OCI-LY1 (cell line): ENCODE results near the gene ANXA3.

Experiments used
- H2AFZ ChIP-seq: fragments of 200-600 bp; sonication (generic), shearing (Covaris generic); 2 replicates; pipeline ENCODE4 v1.6.0; 2014; ENCODE audit warnings: antibody characterized with exemption, mild to moderate bottlenecking, low read length
- H3F3A ChIP-seq: fragments of 200-600 bp; sonication (generic), shearing (Covaris generic); 2 replicates; pipeline ENCODE4 v1.6.0; 2014; ENCODE audit warnings: mild to moderate bottlenecking, antibody characterized with exemption, low read length, moderate library complexity; ENCODE audit not compliant: insufficient read depth
- H3K27ac ChIP-seq: fragments of 200-600 bp; sonication (generic); 2 replicates; pipeline ENCODE4 v1.5.1; 2014; ENCODE audit warnings: low read length, mixed run types, mild to moderate bottlenecking, low read depth; ENCODE audit not compliant: poor library complexity, severe bottlenecking
- H3K27me3 ChIP-seq: fragments of 200-600 bp; sonication (generic); 2 replicates; pipeline ENCODE4 v1.6.0; 2014; ENCODE audit warnings: antibody characterized with exemption, mild to moderate bottlenecking, low read length, moderate library complexity; ENCODE audit not compliant: insufficient read depth
- H3K36me3 ChIP-seq: fragments of 200-600 bp; sonication (generic); 2 replicates; pipeline ENCODE4 v1.6.1; 2014; ENCODE audit warnings: mild to moderate bottlenecking, antibody characterized with exemption, low read length, moderate library complexity, mixed read lengths; ENCODE audit not compliant: insufficient read depth
- H3K4me1 ChIP-seq: fragments of 200-600 bp; sonication (generic); 2 replicates; pipeline ENCODE4 v1.5.1; 2014; ENCODE audit warnings: mild to moderate bottlenecking, low read length, moderate library complexity; ENCODE audit not compliant: insufficient read depth, severe bottlenecking
- H3K4me2 ChIP-seq: fragments of 200-600 bp; sonication (generic), shearing (Covaris generic); 2 replicates; pipeline ENCODE4 v1.6.1; 2014; ENCODE audit warnings: low read length
- H3K4me3 ChIP-seq: fragments of 200-600 bp; sonication (generic); 2 replicates; pipeline ENCODE4 v1.5.1; 2014; ENCODE audit warnings: low read length, low read depth, mild to moderate bottlenecking, mixed read lengths; ENCODE audit not compliant: poor library complexity, severe bottlenecking
- H3K79me2 ChIP-seq: fragments of 200-600 bp; shearing (Covaris generic); 2 replicates; pipeline ENCODE4 v1.6.1; 2016; ENCODE audit warnings: mixed run types, low read length, mixed read lengths; ENCODE audit not compliant: insufficient read depth
- H3K9ac ChIP-seq: fragments of 200-600 bp; sonication (generic), shearing (Covaris generic); 2 replicates; pipeline ENCODE4 v1.6.1; 2014; ENCODE audit warnings: mild to moderate bottlenecking, low read length, mixed read lengths
- H3K9me2 ChIP-seq: fragments of 200-600 bp; sonication (generic), shearing (Covaris generic); 2 replicates; pipeline ENCODE4 v1.6.1; 2014; ENCODE audit warnings: low read depth, mild to moderate bottlenecking, low read length, mixed read lengths
- H3K9me3 ChIP-seq: fragments of 200-600 bp; shearing (Covaris generic); 2 replicates; pipeline ENCODE4 v1.6.1; 2014; ENCODE audit warnings: low read length, mixed read lengths
- H4K20me1 ChIP-seq: fragments of 200-600 bp; sonication (generic), shearing (Covaris generic); 2 replicates; pipeline ENCODE4 v1.6.0; 2016; ENCODE audit warnings: mild to moderate bottlenecking, low read length; ENCODE audit not compliant: insufficient read depth
- EZH2 ChIP-seq: fragments of 200-600 bp; sonication (generic), shearing (Covaris generic); IDR thresholded peaks from 2 replicates; pipeline ENCODE4 v1.8.0; 2017; ENCODE audit warnings: borderline replicate concordance, mixed run types, mild to moderate bottlenecking, antibody characterized with exemption, low read length, moderate library complexity, mixed read lengths
- TF ChIP-seq, protein P1 (sequence below): fragments of 200-600 bp; sonication (generic), shearing (Covaris generic); IDR thresholded peaks from 2 replicates; pipeline ENCODE4 v1.5.1; 2017; ENCODE audit warnings: mild to moderate bottlenecking, antibody characterized with exemption, low read length, moderate library complexity, mixed read lengths

The ANXA3 gene

DNA sequence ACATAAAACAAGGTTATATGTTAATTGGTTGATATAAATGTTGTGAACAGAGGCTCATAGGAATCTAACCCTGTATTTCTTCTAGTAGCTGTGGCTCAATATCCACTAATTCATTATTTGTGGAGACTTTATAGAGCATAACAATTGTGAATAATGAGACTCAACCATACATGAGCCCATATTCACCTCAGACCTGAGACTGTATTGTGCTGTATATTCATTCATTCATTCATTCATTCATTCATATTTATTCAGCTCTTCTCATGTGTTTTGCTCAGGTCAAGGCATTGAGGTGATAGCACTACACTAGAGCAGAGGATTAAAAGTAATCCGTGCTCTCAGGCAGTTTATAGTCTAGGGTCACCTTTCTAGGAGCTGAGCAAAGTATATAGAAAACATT lies 24.5 kb upstream of the ANXA3 start:
- Histone ChIP-seq H3K4me2 (no peak overlapping the region), H2AFZ (no peak overlapping the region), H3K79me2 (no peaks in the 10 kb centered on the region), H3K9me3 (no peaks in the 10 kb centered on the region), H4K20me1 (no peaks in the 10 kb centered on the region), H3K4me3 (no peak overlapping the region), H3K9me2 (no peaks in the 10 kb centered on the region), H3K4me1 (no peaks in the 10 kb centered on the region), H3K27ac (no peak overlapping the region), H3K27me3 (no peaks in the 10 kb centered on the region), H3K36me3 (no peaks in the 10 kb centered on the region), H3F3A (no peaks in the 10 kb centered on the region), H3K9ac (no peak overlapping the region)
- TF ChIP-seq, protein P1, sequence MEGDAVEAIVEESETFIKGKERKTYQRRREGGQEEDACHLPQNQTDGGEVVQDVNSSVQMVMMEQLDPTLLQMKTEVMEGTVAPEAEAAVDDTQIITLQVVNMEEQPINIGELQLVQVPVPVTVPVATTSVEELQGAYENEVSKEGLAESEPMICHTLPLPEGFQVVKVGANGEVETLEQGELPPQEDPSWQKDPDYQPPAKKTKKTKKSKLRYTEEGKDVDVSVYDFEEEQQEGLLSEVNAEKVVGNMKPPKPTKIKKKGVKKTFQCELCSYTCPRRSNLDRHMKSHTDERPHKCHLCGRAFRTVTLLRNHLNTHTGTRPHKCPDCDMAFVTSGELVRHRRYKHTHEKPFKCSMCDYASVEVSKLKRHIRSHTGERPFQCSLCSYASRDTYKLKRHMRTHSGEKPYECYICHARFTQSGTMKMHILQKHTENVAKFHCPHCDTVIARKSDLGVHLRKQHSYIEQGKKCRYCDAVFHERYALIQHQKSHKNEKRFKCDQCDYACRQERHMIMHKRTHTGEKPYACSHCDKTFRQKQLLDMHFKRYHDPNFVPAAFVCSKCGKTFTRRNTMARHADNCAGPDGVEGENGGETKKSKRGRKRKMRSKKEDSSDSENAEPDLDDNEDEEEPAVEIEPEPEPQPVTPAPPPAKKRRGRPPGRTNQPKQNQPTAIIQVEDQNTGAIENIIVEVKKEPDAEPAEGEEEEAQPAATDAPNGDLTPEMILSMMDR = no peak
- no peak for TF ChIP-seq EZH2

DNA sequence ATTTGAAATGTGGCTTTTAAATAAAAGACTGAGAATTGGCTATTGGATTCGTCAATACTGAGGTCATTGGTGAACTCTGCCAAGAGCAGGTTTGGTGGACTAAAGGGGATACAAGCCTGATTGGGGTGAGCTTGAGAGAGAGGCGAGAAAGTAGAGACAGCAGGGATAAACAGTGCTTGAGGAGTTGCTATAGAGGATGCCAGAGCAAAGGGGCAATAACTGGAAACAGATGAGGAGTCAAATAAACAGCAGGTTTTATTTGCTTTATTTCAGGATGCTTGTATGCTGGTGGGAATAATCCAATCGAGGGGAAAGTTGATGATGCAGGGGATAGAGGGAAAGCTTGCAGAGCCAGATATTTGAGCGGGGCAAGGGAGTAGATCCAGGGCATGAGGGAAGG lies 24.0 kb upstream of the ANXA3 start:
- Histone ChIP-seq H4K20me1 (no peaks in the 10 kb centered on the region), H3K79me2 (no peaks in the 10 kb centered on the region), H2AFZ (no peak overlapping the region), H3K27me3 (no peaks in the 10 kb centered on the region), H3K9ac (no peak overlapping the region), H3F3A (no peaks in the 10 kb centered on the region), H3K9me3 (no peaks in the 10 kb centered on the region), H3K9me2 (no peaks in the 10 kb centered on the region), H3K4me1 (no peaks in the 10 kb centered on the region), H3K27ac (no peak overlapping the region), H3K4me3 (no peak overlapping the region), H3K36me3 (no peaks in the 10 kb centered on the region), H3K4me2 (no peak overlapping the region)
- TF ChIP-seq EZH2 = no peak
- TF ChIP-seq, protein P1 = no peak

DNA sequence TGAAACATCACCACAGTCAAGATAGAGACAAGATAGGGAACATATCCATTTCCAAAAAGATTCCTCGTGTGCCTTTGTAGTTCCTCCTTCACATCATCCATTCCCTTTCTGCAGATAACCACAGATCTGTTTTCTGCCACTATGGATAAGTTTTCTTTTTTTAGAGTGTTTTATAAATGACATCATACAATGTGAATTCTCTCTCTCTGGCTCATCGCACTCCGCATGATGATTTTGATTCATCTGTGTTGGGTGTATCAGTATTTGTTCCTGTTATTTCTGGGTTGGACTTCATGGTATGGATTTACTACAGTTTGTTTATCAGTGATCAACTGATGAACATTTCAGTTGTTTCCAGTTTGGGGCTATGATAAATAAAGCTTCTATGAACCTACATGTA lies 23.2 kb upstream of the ANXA3 start:
- H3F3A ChIP-seq = no peaks in the 10 kb centered on the region
- no peak overlapping the region for H3K4me2 ChIP-seq
- H3K9me2 ChIP-seq = no peaks in the 10 kb centered on the region
- no peaks in the 10 kb centered on the region for H3K27me3 ChIP-seq
- no peak overlapping the region for H3K27ac ChIP-seq
- H3K9me3 ChIP-seq = no peaks in the 10 kb centered on the region
- H3K9ac ChIP-seq = no peak overlapping the region
- H3K4me1 ChIP-seq = no peaks in the 10 kb centered on the region
- H3K4me3 ChIP-seq = no peak overlapping the region
- no peaks in the 10 kb centered on the region for H3K36me3 ChIP-seq
- H3K79me2 ChIP-seq = no peaks in the 10 kb centered on the region
- no peak overlapping the region for H2AFZ ChIP-seq
- H4K20me1 ChIP-seq = no peaks in the 10 kb centered on the region
- TF ChIP-seq, protein P1 = no peak
